Osteocyte (in vitro differentiated cells): ENCODE measurements around the gene ZBP1. TPM values are rescaled to one million over a fixed set of nuclear protein-coding genes. Genes with fewer than 3 reads are reported as not detected.

Experiments used
- DNase-seq: peaks from one replicate; pipeline ENCODE4 v3.0.0; 2021; ENCODE audit warnings: mixed read lengths; ENCODE audit not compliant: unreplicated experiment; ENCODE audit errors: extremely low spot score
- H3K27ac Mint-ChIP-seq: one replicate; pipeline ENCODE4 v1.8.0; 2021; ENCODE audit warnings: mild to moderate bottlenecking, mixed read lengths; ENCODE audit not compliant: unreplicated experiment
- H3K27me3 Mint-ChIP-seq: one replicate; pipeline ENCODE4 v1.8.0; 2021; ENCODE audit warnings: mixed read lengths; ENCODE audit not compliant: unreplicated experiment
- H3K36me3 Mint-ChIP-seq: one replicate; pipeline ENCODE4 v1.8.0; 2021; ENCODE audit warnings: mixed read lengths; ENCODE audit not compliant: unreplicated experiment
- H3K4me1 Mint-ChIP-seq: one replicate; pipeline ENCODE4 v1.8.0; 2021; ENCODE audit warnings: mixed read lengths; ENCODE audit not compliant: unreplicated experiment
- H3K4me3 Mint-ChIP-seq: one replicate; pipeline ENCODE4 v1.8.0; 2021; ENCODE audit warnings: mild to moderate bottlenecking, moderate library complexity, mixed read lengths; ENCODE audit not compliant: unreplicated experiment
- H3K9me3 Mint-ChIP-seq: one replicate; pipeline ENCODE4 v1.8.0; 2021; ENCODE audit warnings: mixed read lengths; ENCODE audit not compliant: unreplicated experiment
- total RNA-seq: library from RNA; stranded (reverse); gene quantifications from 2 replicates; pipeline ENCODE4 v1.2.1, GENCODE V29; 2021
- TF ChIP-seq, protein P1 (sequence below): fragments of 200-600 bp; sonication (generic); IDR thresholded peaks from 2 replicates; pipeline ENCODE4 v1.5.0; 2021; ENCODE audit warnings: antibody characterized with exemption, mild to moderate bottlenecking, moderate library complexity

ZBP1 gene
- total RNA-seq, 1 donor from 2014 or later = not detected

DNA sequence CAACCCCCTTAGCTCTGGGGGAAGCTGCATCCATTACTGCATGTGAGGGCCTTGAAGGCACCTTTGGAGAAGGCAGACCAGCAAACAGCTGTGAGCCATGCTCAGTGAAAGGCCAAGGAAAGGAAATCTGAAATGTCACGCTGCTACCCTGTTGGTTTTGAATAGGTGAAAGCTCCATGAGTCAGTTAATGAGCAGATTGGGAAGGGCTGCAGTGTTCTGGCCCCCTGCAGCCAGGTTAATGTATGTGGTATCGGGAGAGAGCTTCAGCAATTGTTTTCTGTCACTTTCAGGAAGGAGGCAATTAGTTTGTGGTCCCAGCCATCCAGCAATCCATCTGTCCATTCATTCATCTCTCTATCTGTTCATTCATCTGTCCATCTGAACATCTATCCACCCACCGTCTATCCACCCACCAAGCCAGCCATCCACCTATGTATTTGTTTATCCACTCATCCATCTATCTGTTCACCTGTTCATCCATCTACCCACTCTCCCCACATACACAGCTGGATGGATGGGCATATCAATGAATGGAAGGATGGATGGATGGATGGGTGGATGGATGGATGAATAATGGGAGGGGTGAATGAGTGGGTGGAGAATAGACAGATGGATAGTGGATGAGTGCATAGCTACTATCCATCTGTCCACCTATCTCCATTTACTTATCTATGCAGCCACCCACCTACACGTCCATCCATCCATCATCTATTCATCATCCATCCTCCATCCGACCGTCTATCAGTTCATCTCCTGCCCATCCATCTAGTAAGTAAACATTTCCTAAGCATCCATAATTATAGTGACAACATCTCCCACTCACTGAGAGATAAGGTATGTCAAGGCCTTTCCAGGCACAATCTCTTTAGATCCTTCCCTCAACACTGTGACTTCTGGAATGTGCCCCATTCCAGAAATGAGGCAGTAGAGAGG is 43.3 kb downstream of the ZBP1 start:
- Mint-ChIP-seq H3K9me3 (no peaks in the 10 kb centered on the region), H3K27ac (no peak overlapping the region), H3K36me3 (no peaks in the 10 kb centered on the region), H3K4me1 (peaks cover 3% of the 10 kb centered on the region), H3K27me3 (peaks cover 18% of the 10 kb centered on the region), H3K4me3 (no peak overlapping the region)
- TF ChIP-seq, protein P1, sequence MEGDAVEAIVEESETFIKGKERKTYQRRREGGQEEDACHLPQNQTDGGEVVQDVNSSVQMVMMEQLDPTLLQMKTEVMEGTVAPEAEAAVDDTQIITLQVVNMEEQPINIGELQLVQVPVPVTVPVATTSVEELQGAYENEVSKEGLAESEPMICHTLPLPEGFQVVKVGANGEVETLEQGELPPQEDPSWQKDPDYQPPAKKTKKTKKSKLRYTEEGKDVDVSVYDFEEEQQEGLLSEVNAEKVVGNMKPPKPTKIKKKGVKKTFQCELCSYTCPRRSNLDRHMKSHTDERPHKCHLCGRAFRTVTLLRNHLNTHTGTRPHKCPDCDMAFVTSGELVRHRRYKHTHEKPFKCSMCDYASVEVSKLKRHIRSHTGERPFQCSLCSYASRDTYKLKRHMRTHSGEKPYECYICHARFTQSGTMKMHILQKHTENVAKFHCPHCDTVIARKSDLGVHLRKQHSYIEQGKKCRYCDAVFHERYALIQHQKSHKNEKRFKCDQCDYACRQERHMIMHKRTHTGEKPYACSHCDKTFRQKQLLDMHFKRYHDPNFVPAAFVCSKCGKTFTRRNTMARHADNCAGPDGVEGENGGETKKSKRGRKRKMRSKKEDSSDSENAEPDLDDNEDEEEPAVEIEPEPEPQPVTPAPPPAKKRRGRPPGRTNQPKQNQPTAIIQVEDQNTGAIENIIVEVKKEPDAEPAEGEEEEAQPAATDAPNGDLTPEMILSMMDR = no peak
- no peak for DNase-seq

DNA sequence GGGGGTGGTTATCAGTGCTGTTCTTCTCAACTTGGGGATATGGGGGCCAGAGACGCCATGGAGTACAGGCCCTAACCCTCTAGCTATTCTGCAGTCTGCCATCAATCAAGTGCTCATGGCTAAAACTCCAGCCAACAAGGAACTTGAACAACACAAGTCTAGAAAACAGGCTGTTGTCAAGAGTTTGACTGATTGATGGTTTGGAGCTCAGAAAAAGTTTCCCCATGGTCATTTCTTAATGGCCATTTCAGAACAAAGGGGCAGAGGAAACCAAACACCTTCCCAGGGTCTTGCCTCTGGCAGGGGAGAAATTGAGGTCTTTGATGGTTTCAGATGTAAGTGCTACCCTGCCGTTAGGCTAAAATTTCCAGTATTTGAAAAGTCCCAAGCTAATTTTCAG is 44.2 kb downstream of the ZBP1 start:
- peaks cover 2% of the 10 kb centered on the region for H3K4me1 Mint-ChIP-seq
- no peak overlapping the region for H3K27ac Mint-ChIP-seq
- DNase-seq = no peak

DNA sequence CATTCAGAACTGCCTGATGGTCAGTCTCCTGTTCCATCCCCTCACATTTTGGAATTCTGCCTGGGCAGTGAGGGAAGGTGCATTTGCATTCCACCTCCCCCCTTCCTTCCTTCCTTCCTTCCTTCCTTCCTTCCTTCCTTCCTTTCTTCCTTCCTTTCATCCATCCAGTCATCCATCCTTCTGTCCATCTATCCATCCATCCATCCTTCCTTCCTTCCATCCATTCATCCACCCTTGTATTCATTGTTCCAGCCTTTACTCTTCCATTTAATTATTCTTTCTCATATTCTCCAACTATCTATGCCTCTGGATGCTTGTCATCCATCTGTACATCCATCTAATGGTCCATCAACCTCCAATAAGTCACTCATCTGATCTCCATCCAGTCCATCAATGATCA is 45.3 kb downstream of the ZBP1 start:
- no peaks in the 10 kb centered on the region for H3K9me3 Mint-ChIP-seq

More for the DNA sequence above, 44.2 kb downstream of the ZBP1 start:
- Mint-ChIP-seq H3K36me3 (no peaks in the 10 kb centered on the region), H3K27me3 (peaks cover 22% of the 10 kb centered on the region), H3K9me3 (no peaks in the 10 kb centered on the region), H3K4me3 (no peak overlapping the region)
- TF ChIP-seq, protein P1 = no peak

DNA sequence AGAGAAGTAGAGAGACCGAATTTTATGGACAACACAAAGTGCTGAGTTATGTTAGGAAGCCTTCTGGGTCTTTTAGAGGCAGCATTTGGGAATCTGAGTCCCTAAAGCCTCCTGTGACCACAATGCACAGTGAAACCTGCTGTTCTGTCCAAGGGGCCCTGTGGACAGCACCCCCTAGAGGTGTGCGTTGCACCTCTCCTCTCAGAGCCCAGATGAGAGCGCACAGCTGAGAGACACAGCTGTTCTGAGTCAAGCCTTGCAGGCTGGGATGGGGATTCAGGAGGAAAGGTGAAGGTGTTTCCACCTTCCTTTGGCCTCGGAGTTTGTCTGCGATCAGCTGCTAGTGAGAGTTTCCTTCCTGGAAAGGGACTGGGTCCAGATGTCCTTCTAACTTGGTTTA is 46.3 kb downstream of the ZBP1 start:
- no peaks in the 10 kb centered on the region for H3K9me3 Mint-ChIP-seq
- H3K4me1 Mint-ChIP-seq = peaks cover 8% of the 10 kb centered on the region
- H3K27ac Mint-ChIP-seq = no peak overlapping the region
- H3K36me3 Mint-ChIP-seq = no peaks in the 10 kb centered on the region
- H3K27me3 Mint-ChIP-seq = peaks cover 26% of the 10 kb centered on the region
- H3K4me3 Mint-ChIP-seq = no peak overlapping the region
- TF ChIP-seq, protein P1 = peak; percentile 12
- DNase-seq = no peak

More for the DNA sequence above, 45.3 kb downstream of the ZBP1 start:
- no peak for DNase-seq
- no peak overlapping the region for H3K27ac Mint-ChIP-seq
- TF ChIP-seq, protein P1 = no peak
- peaks cover 8% of the 10 kb centered on the region for H3K4me1 Mint-ChIP-seq
- H3K4me3 Mint-ChIP-seq = no peak overlapping the region
- H3K27me3 Mint-ChIP-seq = peaks cover 22% of the 10 kb centered on the region
- H3K36me3 Mint-ChIP-seq = no peaks in the 10 kb centered on the region

DNA sequence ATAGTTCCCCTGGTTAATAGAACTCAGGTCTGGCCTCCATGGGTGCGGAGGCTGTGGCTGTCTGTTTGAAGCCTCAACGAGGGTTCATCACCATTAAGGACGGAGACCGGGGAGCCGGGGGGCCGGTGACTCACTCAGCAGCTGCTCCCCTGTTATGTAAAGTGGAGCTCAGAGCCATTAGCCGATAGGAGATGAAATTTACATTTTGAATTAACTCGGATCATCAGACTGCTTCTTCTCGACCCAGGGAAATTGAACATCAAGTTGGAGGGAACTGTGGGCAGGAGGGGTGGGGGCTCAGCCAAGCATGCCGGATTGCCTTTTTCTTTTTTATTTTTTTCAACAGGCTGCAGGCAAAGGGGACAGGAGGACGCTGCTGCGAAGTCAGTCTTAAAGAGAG is 47.0 kb downstream of the ZBP1 start:
- Mint-ChIP-seq H3K27ac (no peak overlapping the region), H3K9me3 (no peaks in the 10 kb centered on the region), H3K4me1 (peaks cover 8% of the 10 kb centered on the region), H3K4me3 (no peak overlapping the region), H3K27me3 (peaks cover 29% of the 10 kb centered on the region), H3K36me3 (no peaks in the 10 kb centered on the region)
- no peak for DNase-seq
- TF ChIP-seq, protein P1 = no peak
